Measurements from ENCODE around the gene LAMC2. TPM values are rescaled to one million over a fixed set of nuclear protein-coding genes. Genes with fewer than 3 reads are reported as not detected.

The LAMC2 gene
- polyA plus RNA-seq, 1 donor (not counting 4 experiments of a cell fraction or from before 2014, with no cell fraction given): 1,627 TPM

DNA sequence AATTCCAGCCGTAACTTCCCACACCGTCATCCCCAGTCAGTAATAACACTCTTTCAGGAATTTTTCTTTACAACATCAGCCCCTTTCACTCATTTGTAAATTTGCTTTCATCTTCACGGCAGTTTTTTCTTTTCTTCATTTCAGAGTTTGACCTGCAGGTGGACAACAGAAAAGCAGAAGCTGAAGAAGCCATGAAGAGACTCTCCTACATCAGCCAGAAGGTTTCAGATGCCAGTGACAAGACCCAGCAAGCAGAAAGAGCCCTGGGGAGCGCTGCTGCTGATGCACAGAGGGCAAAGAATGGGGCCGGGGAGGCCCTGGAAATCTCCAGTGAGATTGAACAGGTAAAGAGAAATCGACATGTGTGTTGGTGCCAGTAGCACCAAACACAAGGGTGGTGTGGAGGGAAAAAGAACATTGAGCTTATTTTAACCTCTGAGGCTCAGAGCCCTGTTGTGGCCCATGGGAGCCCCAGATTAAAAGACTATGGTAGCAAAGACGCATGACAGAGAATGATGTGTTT, 53.2 kb downstream of the LAMC2 start:
- no peaks in the 10 kb centered on the region for H3K9me1 ChIP-seq (ENCODE audit: control insufficient read depth, extremely low read depth, insufficient read depth, low read length)
- FAIRE-seq: no peak
- TF ChIP-seq EZH2 (IDR thresholded peaks at IDR 0.05; ENCODE audit: low read length) (no peak), CTCF (optimal IDR thresholded peaks at IDR 0.05 in 1 of 3, IDR thresholded peaks at IDR 0.05 in 1 of 3, conservative IDR thresholded peaks at IDR 0.05 in 1 of 3; ENCODE audit: extremely low read depth in 1 of 3, insufficient read depth in 2 of 3, low read length in 3 of 3) (no peak)
- H3K79me2 ChIP-seq (ENCODE audit: control insufficient read depth, insufficient read depth, low read length): no peaks in the 10 kb centered on the region
- H3K4me1 ChIP-seq (ENCODE audit: control insufficient read depth, extremely low read depth, insufficient read depth, low read length): peaks cover 28% of the 10 kb centered on the region
- H3K4me2 ChIP-seq (ENCODE audit: control insufficient read depth, extremely low read depth, insufficient read depth, low read depth, low read length): no peak overlapping the region
- H3K9me3 ChIP-seq (ENCODE audit: control insufficient read depth, low read depth, low read length): no peaks in the 10 kb centered on the region
- no peaks in the 10 kb centered on the region for H3K27me3 ChIP-seq (ENCODE audit: control insufficient read depth, extremely low read depth, insufficient read depth, low read length)
- H3K36me3 ChIP-seq (ENCODE audit: control insufficient read depth in 2 of 2, extremely low read depth in 1 of 2, insufficient read depth in 2 of 2, low read length in 2 of 2): peaks cover 49 to 76% of the 10 kb centered on the region in 2 experiments
- no peak overlapping the region for H3K27ac ChIP-seq (ENCODE audit: control insufficient read depth, insufficient read depth, low read length)
- no peak overlapping the region for H3K4me3 ChIP-seq (ENCODE audit: control insufficient read depth in 2 of 3, extremely low read depth in 1 of 3, insufficient read depth in 2 of 3, low read depth in 1 of 3, low read length in 3 of 3)
- H4K20me1 ChIP-seq (ENCODE audit: control insufficient read depth, extremely low read depth, insufficient read depth, low read length): peaks cover 3% of the 10 kb centered on the region
- no peak overlapping the region for H2AFZ ChIP-seq (ENCODE audit: control insufficient read depth, low read length)
- no peak for DNase-seq (ENCODE audit: low read depth, low spot score)
- dilution Hi-C loops (cut with MboI; ENCODE audit: extremely low pct_ligation_motif_present, low sequenced_read_pairs): no loop called here
- H3K9ac ChIP-seq (ENCODE audit: control insufficient read depth, extremely low read depth, insufficient read depth, low read length): no peak overlapping the region

GRCh38 chr1:183239793-183240525, 53.9 kb downstream of the LAMC2 start:
- peaks cover 3% of the 10 kb centered on the region for H4K20me1 ChIP-seq (ENCODE audit: control insufficient read depth, extremely low read depth, insufficient read depth, low read length)
- H3K4me3 ChIP-seq (ENCODE audit: control insufficient read depth in 2 of 3, extremely low read depth in 1 of 3, insufficient read depth in 2 of 3, low read depth in 1 of 3, low read length in 3 of 3): no peak overlapping the region
- dilution Hi-C loops (cut with MboI; ENCODE audit: extremely low pct_ligation_motif_present, low sequenced_read_pairs): no loop called here
- H3K4me1 ChIP-seq (ENCODE audit: control insufficient read depth, extremely low read depth, insufficient read depth, low read length): peaks cover 21% of the 10 kb centered on the region
- no peak overlapping the region for H3K27ac ChIP-seq (ENCODE audit: control insufficient read depth, insufficient read depth, low read length)
- H3K4me2 ChIP-seq (ENCODE audit: control insufficient read depth, extremely low read depth, insufficient read depth, low read depth, low read length): no peak overlapping the region
- H2AFZ ChIP-seq (ENCODE audit: control insufficient read depth, low read length): no peak overlapping the region
- H3K9me1 ChIP-seq (ENCODE audit: control insufficient read depth, extremely low read depth, insufficient read depth, low read length): no peaks in the 10 kb centered on the region
- no peaks in the 10 kb centered on the region for H3K27me3 ChIP-seq (ENCODE audit: control insufficient read depth, extremely low read depth, insufficient read depth, low read length)
- H3K9ac ChIP-seq (ENCODE audit: control insufficient read depth, extremely low read depth, insufficient read depth, low read length): no peak overlapping the region
- DNase-seq (ENCODE audit: low read depth, low spot score): no peak
- peaks cover 52 to 78% of the 10 kb centered on the region in 2 experiments for H3K36me3 ChIP-seq (ENCODE audit: control insufficient read depth in 2 of 2, extremely low read depth in 1 of 2, insufficient read depth in 2 of 2, low read length in 2 of 2)
- no peaks in the 10 kb centered on the region for H3K79me2 ChIP-seq (ENCODE audit: control insufficient read depth, insufficient read depth, low read length)
- no peak for TF ChIP-seq EZH2 (IDR thresholded peaks at IDR 0.05; ENCODE audit: low read length)
- TF ChIP-seq CTCF (optimal IDR thresholded peaks at IDR 0.05 in 1 of 3, IDR thresholded peaks at IDR 0.05 in 1 of 3, conservative IDR thresholded peaks at IDR 0.05 in 1 of 3; ENCODE audit: extremely low read depth in 1 of 3, insufficient read depth in 2 of 3, low read length in 3 of 3): no peak
- no peak for FAIRE-seq
- H3K9me3 ChIP-seq (ENCODE audit: control insufficient read depth, low read depth, low read length): no peaks in the 10 kb centered on the region
